ENCODE data around the gene TTI1.

The TTI1 gene

GRCh38 chr20:38001981-38002380 is 31.3 kb downstream of the TTI1 start:
- in situ Hi-C loops (cut with HindIII; ENCODE audit: low sequenced_read_pairs): no loop called here
- H3K4me3 ChIP-seq (ENCODE audit: low read depth, low read length): no peak overlapping the region
- TF ChIP-seq CTCF (IDR thresholded peaks at IDR 0.05; ENCODE audit: low read depth, low read length): no peak
- no peak for DNase-seq (ENCODE audit: low read depth, low spot score)

- peak; percentile 72 for DNase-seq (ENCODE audit: low read depth, low spot score)
- TF ChIP-seq CTCF (IDR thresholded peaks at IDR 0.05; ENCODE audit: low read depth, low read length): no peak
- H3K4me3 ChIP-seq (ENCODE audit: low read depth, low read length): no peak overlapping the region
- in situ Hi-C loops (cut with HindIII; ENCODE audit: low sequenced_read_pairs): no loop called here
Observed at GRCh38 chr20:38001173-38001875, 31.9 kb downstream of the TTI1 start.

- no peak for TF ChIP-seq CTCF (IDR thresholded peaks at IDR 0.05; ENCODE audit: low read depth, low read length)
- in situ Hi-C loops (cut with HindIII; ENCODE audit: low sequenced_read_pairs): no loop called here
- DNase-seq (ENCODE audit: low read depth, low spot score): no peak
Observed at GRCh38 chr20:38000293-38000692, 33.0 kb downstream of the TTI1 start.

GRCh38 chr20:37999526-38000263 is 33.6 kb downstream of the TTI1 start:
- in situ Hi-C loops (cut with HindIII; ENCODE audit: low sequenced_read_pairs): no loop called here
- DNase-seq (ENCODE audit: low read depth, low spot score): no peak
- no peak for TF ChIP-seq CTCF (IDR thresholded peaks at IDR 0.05; ENCODE audit: low read depth, low read length)
- H3K4me3 ChIP-seq (ENCODE audit: low read depth, low read length): no peak overlapping the region

More at GRCh38 chr20:38000293-38000692, 33.0 kb downstream of the TTI1 start:
- H3K4me3 ChIP-seq (ENCODE audit: low read depth, low read length): no peak overlapping the region

GRCh38 chr20:37997516-37997915 is 35.7 kb downstream of the TTI1 start:
- H3K4me3 ChIP-seq (ENCODE audit: low read depth, low read length): no peak overlapping the region
- in situ Hi-C loops (cut with HindIII; ENCODE audit: low sequenced_read_pairs): no loop called here
- no peak for DNase-seq (ENCODE audit: low read depth, low spot score)
- TF ChIP-seq CTCF (IDR thresholded peaks at IDR 0.05; ENCODE audit: low read depth, low read length): no peak

- TF ChIP-seq CTCF (IDR thresholded peaks at IDR 0.05; ENCODE audit: low read depth, low read length): no peak
- in situ Hi-C loops (cut with HindIII; ENCODE audit: low sequenced_read_pairs): no loop called here
- no peak overlapping the region for H3K4me3 ChIP-seq (ENCODE audit: low read depth, low read length)
- no peak for DNase-seq (ENCODE audit: low read depth, low spot score)
Observed at GRCh38 chr20:37995856-37996605, 37.2 kb downstream of the TTI1 start.
